IPS-18a (cell line): ENCODE data around the gene PPL.

ENCODE experiments used
- H3K27ac ChIP-seq: one replicate; pipeline ENCODE4 v1.5.1; 2013; ENCODE audit warnings: low read length
- H3K27me3 ChIP-seq: one replicate; pipeline ENCODE4 v1.6.1; 2013; ENCODE audit warnings: mild to moderate bottlenecking, low read length; ENCODE audit not compliant: control insufficient read depth, insufficient read depth
- H3K36me3 ChIP-seq: one replicate; pipeline ENCODE4 v1.6.1; 2013; ENCODE audit warnings: low read depth, low read length; ENCODE audit not compliant: control insufficient read depth
- H3K4me1 ChIP-seq: one replicate; pipeline ENCODE4 v1.6.1; 2013; ENCODE audit warnings: low read depth, low read length; ENCODE audit not compliant: control insufficient read depth
- H3K4me3 ChIP-seq: one replicate; pipeline ENCODE4 v1.5.1; 2013; ENCODE audit warnings: low read length
- H3K9ac ChIP-seq: one replicate; pipeline ENCODE4 v1.6.1; 2013; ENCODE audit warnings: mild to moderate bottlenecking, low read length, moderate library complexity
- H3K9me3 ChIP-seq: one replicate; pipeline ENCODE4 v1.6.1; 2013; ENCODE audit warnings: low read depth, low read length; ENCODE audit not compliant: control insufficient read depth

PPL gene

GRCh38 chr16:4913774-4914525 lies 23.0 kb downstream of the PPL start:
- Histone ChIP-seq H3K36me3 (no peaks in the 10 kb centered on the region), H3K4me1 (no peaks in the 10 kb centered on the region), H3K27ac (no peak overlapping the region), H3K27me3 (no peaks in the 10 kb centered on the region), H3K9me3 (no peaks in the 10 kb centered on the region), H3K9ac (no peak overlapping the region), H3K4me3 (no peak overlapping the region)

- no peaks in the 10 kb centered on the region for H3K9me3 ChIP-seq
- no peak overlapping the region for H3K4me3 ChIP-seq
- no peak overlapping the region for H3K9ac ChIP-seq
- no peak overlapping the region for H3K27ac ChIP-seq
- H3K36me3 ChIP-seq, result no peaks in the 10 kb centered on the region
- no peaks in the 10 kb centered on the region for H3K27me3 ChIP-seq
- H3K4me1 ChIP-seq, result no peaks in the 10 kb centered on the region
Measured at GRCh38 chr16:4913130-4913773, 23.7 kb downstream of the PPL start.

DNA sequence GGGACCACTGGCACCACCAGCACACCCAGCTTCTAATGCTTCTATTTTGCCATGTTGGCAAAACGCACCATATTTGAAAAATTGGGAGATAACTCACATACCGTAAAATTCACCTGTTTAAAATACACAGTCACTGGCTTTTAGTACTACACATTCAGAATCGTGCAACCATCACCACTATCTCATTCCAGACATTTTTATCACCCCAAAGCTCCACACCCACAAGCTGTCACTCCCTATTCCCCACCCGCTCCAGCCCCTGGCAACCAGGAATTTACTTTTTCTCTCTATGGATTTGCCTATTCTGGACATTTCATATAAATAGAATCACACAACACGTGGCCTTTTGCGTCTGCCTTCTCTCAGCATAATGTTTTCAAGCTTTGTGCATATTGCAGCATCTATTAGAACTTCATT lies 25.0 kb downstream of the PPL start:
- no peaks in the 10 kb centered on the region for H3K9me3 ChIP-seq
- no peaks in the 10 kb centered on the region for H3K4me1 ChIP-seq
- H3K9ac ChIP-seq, result no peak overlapping the region
- H3K36me3 ChIP-seq, result no peaks in the 10 kb centered on the region
- no peaks in the 10 kb centered on the region for H3K27me3 ChIP-seq
- H3K27ac ChIP-seq, result no peak overlapping the region
- H3K4me3 ChIP-seq, result no peak overlapping the region

- Histone ChIP-seq H3K4me3 (no peak overlapping the region), H3K4me1 (no peaks in the 10 kb centered on the region), H3K9me3 (no peaks in the 10 kb centered on the region), H3K27me3 (no peaks in the 10 kb centered on the region), H3K36me3 (no peaks in the 10 kb centered on the region), H3K27ac (no peak overlapping the region), H3K9ac (no peak overlapping the region)
Measured at GRCh38 chr16:4910828-4911227, 26.1 kb downstream of the PPL start.

DNA sequence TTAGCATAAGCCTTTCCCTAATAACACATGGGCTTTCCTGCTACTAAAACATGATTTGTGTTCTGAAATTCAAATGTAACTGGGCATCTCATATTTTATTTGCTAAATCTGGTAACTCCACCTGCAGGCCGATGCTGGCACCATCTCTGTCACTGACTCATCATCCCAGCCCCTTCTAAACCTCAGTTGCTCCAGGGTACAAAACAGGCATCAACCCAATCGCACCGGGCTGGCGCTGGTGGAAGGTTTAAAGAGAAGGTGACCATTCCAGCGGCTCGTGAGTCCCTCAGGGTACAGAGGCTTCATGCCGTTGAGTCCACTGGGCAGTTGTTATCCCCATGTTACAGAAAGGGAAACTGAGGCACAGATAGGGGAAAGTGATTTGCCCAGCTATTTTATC lies 27.1 kb downstream of the PPL start:
- no peak overlapping the region for H3K9ac ChIP-seq
- H3K36me3 ChIP-seq, result no peaks in the 10 kb centered on the region
- H3K4me3 ChIP-seq, result no peak overlapping the region
- no peaks in the 10 kb centered on the region for H3K27me3 ChIP-seq
- H3K27ac ChIP-seq, result no peak overlapping the region
- no peaks in the 10 kb centered on the region for H3K9me3 ChIP-seq
- H3K4me1 ChIP-seq, result no peaks in the 10 kb centered on the region

DNA sequence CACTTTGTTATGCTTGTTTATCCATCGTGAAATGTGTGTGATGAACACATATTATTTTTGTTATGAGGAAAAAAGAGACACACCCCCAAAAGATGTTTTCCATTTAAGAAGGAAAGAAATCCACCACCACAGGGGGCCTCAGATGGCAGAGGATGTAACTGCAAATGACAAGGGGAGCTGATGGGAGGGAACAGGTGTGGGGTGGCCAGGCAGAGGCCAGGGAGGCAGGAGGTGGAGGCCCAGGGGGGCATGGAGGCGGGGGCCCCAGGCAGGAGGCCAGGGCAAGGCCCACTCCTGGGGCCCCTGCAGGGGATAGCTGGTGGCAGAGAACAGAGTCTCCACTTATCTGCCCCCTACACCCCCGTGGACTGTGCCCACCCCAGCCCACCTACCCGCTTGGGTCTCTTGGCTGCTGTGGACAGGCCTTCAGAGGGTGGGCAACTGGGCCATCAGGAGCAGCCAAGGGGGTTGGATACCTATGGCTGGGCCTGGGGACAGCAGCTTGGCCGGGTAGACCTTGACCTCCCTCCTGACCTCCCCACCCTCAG lies 28.0 kb downstream of the PPL start:
- Histone ChIP-seq H3K4me3 (no peak overlapping the region), H3K36me3 (no peaks in the 10 kb centered on the region), H3K9me3 (no peaks in the 10 kb centered on the region), H3K27me3 (no peaks in the 10 kb centered on the region), H3K4me1 (no peaks in the 10 kb centered on the region), H3K27ac (no peak overlapping the region), H3K9ac (no peak overlapping the region)

DNA sequence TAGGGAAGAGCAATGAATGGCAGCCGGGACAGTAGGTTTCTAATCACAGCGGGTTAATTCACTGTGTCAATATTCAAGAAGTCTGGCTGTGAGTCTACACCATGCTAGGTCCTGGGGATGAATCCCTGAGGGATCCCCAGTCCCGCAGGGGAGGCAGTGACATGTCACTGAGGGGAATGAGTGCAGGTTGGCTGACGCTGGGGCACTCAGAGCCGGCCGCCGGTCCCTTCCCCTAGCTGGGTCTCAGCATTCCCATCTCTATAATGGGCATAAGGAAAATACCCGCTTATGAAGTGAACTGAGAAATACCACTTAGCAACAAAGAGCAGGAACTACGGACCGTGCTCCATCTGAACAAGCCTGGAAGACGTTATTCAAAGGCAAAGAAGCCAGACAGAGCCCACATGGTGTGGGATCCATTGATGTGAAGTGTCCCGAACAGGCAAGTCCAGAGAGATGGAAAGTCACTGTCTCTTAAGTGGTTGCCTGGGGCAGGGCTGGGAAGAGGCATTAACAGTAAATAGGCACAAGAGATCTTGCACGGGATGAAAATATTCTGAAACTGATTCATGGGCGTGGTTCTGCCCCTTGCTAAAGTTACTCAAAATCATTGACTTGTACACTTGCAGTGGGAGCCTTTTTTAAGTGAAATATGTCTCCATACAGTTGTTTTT lies 31.9 kb downstream of the PPL start:
- Histone ChIP-seq H3K27ac (no peak overlapping the region), H3K9ac (no peak overlapping the region), H3K27me3 (no peaks in the 10 kb centered on the region), H3K36me3 (no peaks in the 10 kb centered on the region), H3K4me1 (no peaks in the 10 kb centered on the region), H3K4me3 (no peak overlapping the region), H3K9me3 (no peaks in the 10 kb centered on the region)

- Histone ChIP-seq H3K36me3 (no peaks in the 10 kb centered on the region), H3K4me3 (no peak overlapping the region), H3K9ac (no peak overlapping the region), H3K27me3 (no peaks in the 10 kb centered on the region), H3K9me3 (no peaks in the 10 kb centered on the region), H3K4me1 (no peaks in the 10 kb centered on the region), H3K27ac (no peak overlapping the region)
Measured at GRCh38 chr16:4904108-4904941, 32.6 kb downstream of the PPL start.

GRCh38 chr16:4902038-4902437 lies 34.9 kb downstream of the PPL start:
- Histone ChIP-seq H3K27ac (no peak overlapping the region), H3K36me3 (no peaks in the 10 kb centered on the region), H3K4me1 (no peaks in the 10 kb centered on the region), H3K9ac (no peak overlapping the region), H3K4me3 (no peak overlapping the region), H3K27me3 (no peaks in the 10 kb centered on the region), H3K9me3 (no peaks in the 10 kb centered on the region)

GRCh38 chr16:4900750-4901149 lies 36.2 kb downstream of the PPL start:
- H3K27ac ChIP-seq, result no peak overlapping the region
- no peaks in the 10 kb centered on the region for H3K36me3 ChIP-seq
- H3K9me3 ChIP-seq, result no peaks in the 10 kb centered on the region
- no peaks in the 10 kb centered on the region for H3K27me3 ChIP-seq
- H3K9ac ChIP-seq, result no peak overlapping the region
- no peaks in the 10 kb centered on the region for H3K4me1 ChIP-seq
- no peak overlapping the region for H3K4me3 ChIP-seq

DNA sequence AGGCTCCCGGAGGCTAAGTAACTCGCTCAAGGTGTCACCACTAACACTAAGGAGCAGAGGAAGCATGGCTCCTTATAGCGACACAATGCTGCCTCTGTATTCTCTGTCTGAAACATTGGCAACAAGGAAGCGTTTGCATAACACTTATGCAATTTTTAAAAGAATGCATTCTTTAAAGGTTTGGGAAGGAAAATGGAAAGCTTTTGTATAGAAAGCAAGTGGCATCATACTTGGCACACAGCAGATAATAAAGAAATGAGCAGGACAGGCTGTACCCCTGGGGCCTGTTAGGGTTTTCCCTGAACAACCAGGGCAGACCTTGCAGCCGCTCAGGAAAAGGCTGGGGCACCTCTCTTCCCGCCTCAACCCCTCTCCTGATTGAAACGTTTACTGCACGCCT lies 36.9 kb downstream of the PPL start:
- no peak overlapping the region for H3K4me3 ChIP-seq
- H3K27me3 ChIP-seq, result no peaks in the 10 kb centered on the region
- no peaks in the 10 kb centered on the region for H3K4me1 ChIP-seq
- H3K9ac ChIP-seq, result no peak overlapping the region
- H3K27ac ChIP-seq, result no peak overlapping the region
- H3K9me3 ChIP-seq, result no peaks in the 10 kb centered on the region
- no peaks in the 10 kb centered on the region for H3K36me3 ChIP-seq
